Activated CD4-positive, CD25-positive, alpha-beta regulatory T cell treated with anti-CD3 and anti-CD28 coated beads, Interleukin-2, amount 50 U/mL, for 24 hours (primary cell): Measurements from ENCODE around the gene NEDD8.

ENCODE experiments used
- ATAC-seq, 2 donors: fragments of 150-1000 bp; cut with Tn5 transposase; one replicate each; pipeline ENCODE4 v1.10.0; 2021; ENCODE audit warnings: mild to moderate bottlenecking in 1 of 2, moderate library complexity in 1 of 2

The NEDD8 gene

GRCh38 chr14:24232121-24232644 is at the start of gene NEDD8:
TSS of gene NEDD8 (minus strand) at chr14:24232367. CDS start at chr14:24232267, 100 bp downstream.
- peak; percentile 95 for ATAC-seq

GRCh38 chr14:24281636-24282035 is 49.5 kb upstream of the NEDD8 start:
- no peak for ATAC-seq

DNA sequence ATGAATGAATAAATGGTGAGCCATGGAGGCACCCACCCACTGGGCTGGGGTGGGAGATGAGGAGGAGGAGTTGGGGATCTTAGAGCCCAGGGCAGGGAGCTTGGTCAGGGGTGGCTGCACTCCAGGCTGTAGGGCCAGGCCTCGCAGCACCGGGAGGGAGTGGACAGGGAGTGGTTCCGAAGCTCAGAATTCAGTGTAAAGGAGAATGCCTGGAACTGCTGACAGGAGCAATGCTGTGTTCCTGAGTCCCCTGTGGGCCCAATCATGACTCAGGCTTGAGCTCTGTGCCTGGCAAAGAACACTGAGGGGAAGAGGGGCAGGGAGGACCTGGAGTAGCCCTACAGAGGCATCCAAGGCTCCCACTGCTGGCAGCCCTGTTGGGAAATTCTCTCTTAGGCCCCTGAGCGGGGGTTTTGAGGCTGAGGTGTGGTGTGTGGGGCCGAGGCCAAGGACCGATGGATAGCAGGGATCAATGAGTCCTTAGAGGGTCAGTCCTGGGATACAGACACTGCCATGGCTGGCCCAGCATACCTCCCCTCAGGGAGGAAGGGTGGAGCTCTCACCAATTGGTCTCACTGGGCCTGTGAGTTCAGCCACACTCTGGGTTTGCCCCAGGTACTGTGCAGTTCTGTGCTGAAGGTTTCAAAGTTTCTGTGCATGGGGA is 48.8 kb upstream of the NEDD8 start:
- ATAC-seq, result no peak

- peak; percentile 85 to 91 for ATAC-seq
These were observed 47.4 kb upstream of the NEDD8 start for GRCh38 chr14:24279301-24280186.

DNA sequence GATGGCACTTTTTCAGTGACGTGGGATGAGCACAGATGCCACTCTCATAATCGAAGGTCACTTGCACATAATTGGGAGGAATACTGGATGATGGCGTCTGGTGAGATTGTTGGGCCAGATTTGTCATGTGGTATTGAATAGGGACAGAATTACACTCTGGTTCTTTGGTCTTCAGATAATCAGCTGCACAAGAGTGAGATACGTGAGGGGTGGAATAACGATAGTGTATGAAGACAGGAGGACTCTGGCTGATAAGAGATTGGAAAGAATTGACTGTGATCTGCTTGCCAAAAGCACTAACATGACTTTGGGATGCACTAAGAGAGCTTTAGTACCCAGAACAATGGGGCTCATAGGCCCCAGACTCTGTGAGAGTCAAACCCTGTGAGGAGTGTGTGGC is 46.3 kb upstream of the NEDD8 start:
- ATAC-seq, result no peak

- ATAC-seq, result no peak
These were observed 45.6 kb upstream of the NEDD8 start for GRCh38 chr14:24277606-24278321.

GRCh38 chr14:24277071-24277470 is 44.9 kb upstream of the NEDD8 start:
- ATAC-seq, result no peak

DNA sequence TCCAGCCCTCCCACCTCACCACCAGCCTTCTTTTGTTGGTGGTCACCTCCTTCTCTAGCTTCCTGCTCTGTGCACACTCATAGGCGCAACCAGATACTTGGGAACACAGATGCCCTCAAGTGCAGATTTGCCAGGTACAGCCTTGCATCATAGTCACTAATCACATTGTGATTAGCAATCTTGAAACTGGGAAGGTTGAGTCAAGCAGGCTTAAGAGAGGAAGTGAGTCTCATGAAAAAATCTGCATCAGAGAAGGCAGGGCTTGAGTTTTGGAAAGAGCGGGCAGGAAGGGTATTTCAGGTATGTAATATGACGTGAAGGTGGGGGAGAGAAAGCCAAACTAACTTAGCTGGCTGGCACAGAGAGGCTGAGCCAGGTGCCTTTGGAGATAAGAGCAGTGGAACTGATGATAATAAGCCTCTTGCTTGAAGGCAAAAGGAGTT is 42.0 kb upstream of the NEDD8 start:
- peak; percentile 67 to 73 for ATAC-seq

DNA sequence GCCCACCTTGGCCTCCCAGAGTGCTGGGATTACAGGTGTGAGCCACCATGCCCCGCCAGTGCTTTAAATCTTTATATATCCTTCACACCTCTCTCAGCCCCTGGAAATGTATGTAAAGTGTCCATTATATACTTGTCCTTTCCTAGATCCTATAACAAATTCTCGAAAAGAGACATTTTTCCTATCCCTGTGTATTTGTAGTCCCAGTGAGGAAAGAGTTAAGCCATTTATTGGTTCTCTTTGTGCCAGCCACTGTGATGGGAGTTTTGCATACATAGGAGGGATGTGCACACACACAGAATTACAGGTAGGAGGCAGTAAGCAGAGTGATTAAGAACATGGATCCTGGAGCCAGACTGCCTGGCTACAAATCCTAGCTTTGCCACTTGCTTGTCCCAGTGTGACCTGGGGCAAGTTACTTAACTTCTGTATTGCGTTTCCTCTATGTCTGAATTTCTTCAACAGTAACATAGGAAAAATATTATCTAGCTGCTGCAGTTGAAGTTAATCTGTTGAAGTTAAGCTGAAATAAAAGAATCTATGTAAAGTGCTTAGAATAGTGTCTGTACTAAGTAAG is 41.3 kb upstream of the NEDD8 start:
- ATAC-seq, result no peak

DNA sequence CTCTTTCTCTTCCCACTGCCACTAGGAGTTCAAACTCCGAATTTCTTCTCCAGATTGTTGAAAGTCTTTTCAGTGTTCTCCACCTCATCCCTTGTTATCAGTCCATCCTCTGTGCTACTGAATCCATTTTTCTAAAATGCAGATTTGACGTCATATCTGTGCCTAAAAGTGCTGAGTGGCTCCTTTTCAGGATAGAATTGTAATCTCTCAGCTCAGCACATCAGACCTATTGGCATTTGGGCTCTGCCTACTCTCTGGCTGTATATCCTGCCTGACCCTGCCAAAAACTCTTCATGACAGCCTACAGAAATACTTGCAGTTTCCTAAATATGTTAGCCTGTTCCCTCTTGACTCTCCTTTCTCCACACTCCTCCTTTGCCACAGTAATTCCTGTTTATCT is 40.3 kb upstream of the NEDD8 start:
- no peak for ATAC-seq

DNA sequence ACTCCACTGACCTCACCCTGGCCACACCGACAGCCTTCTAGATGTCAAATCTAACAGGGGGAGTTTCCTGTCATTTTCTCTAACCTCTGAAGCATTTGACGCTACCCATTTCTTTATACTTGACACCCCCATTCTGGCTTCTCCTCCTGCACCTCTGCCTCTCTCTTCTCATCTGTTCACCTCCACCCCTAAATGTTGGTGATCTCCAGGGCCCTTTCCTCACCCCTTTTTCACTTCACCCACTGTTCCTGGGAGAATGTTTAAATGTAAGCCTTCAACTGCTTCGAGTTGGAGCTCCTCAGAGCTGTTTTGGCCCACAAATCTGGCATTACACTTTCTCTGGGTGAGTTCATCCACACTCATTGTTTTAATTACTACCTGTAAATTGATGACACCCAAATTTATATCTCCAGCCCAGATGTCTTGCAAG is 39.7 kb upstream of the NEDD8 start:
- ATAC-seq, result no peak

DNA sequence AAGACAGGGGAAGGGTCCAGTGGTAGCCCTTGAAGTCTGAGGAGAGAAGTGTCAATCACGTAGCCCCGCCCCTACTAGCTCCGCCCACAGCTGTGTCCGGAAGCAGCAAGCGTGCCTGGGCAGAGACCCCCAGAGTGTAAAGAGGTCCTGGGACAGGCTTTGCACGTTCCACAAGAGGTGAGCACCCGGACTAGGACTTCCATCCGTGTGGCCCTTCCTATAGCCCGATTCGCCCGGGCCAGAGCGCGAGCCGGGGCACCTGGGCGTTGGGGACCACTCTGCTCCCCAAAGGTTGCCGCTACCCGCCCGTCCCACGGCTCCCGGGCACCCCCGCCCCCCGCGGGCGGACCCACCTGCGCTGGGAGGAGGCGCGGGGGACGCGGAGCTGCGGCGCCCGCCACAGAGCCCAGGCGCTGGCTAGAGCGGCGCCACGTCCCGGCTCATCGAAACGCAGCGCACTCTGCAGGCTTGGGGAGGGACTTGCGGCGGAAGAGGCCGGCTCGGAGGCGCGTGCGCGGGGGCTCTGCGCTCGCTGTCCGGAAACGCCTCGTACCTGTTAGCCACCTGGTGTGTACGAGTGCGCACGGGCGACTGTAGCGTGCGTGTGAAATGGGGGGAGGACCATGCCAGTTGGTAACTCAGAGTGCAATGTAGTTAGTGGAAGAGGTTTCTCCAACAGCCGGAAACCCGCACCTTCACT is 39.1 kb upstream of the NEDD8 start, which contains the start of gene RABGGTA:
Gene RABGGTA (minus strand): TSS at position 464 of the 700 bp plus-strand sequence. CDS start 482 bp downstream, outside the sequence.
- peak; percentile 83 to 89 for ATAC-seq

- no peak for ATAC-seq
These were observed 38.5 kb upstream of the NEDD8 start for GRCh38 chr14:24270537-24271133.

DNA sequence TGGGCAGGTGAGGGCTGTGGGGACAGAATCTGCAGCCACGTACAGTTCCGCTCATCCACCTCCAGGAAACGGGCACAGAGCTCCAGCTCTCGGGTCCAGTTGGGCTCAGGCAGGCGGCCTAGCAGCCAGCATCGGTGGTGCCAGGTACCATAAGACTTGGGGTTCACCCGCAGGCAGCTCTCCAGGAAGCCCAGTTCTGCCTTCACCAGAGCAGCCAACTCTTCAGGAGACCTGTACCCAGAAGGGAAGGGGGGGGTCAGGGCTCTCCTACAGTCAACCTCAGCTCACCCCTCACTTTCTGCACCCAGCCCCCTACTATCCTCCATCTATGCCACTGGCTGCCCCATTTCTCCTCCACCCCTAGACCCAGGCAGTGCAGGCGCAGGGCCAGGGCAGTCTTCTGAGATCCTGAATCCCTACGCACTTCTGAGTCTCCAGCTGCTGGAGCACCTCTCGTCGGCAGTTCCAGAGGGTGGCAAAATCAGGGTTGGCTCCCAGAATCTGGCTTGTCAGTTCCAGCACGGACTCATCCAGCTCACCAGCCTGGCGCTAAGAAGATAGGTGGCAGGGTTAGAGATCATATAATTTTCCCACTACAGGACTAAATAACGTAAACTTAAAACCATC is 37.9 kb upstream of the NEDD8 start:
- no peak for ATAC-seq

DNA sequence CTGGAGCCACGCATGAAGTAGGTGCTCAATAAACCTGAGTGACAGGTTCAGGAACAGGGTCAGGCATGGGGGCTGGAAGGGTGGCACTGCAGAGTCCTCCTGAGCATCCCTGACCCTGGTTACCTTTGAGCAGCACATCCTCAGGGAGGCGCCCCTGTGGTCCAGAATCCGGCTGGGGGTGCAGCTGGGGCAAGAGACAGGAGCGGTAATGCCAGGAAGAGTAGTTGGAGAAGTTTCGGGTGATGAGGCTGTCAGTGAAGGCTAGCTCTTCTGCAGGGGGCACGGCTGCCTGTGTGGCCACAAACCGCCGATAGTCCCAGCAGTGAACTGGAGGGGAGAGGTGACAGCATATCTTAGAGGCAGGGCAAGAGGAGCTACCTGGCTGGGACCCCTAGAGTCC is 37.2 kb upstream of the NEDD8 start:
- ATAC-seq, result no peak

- ATAC-seq, result no peak
These were observed 36.1 kb upstream of the NEDD8 start for GRCh38 chr14:24268225-24268624.

DNA sequence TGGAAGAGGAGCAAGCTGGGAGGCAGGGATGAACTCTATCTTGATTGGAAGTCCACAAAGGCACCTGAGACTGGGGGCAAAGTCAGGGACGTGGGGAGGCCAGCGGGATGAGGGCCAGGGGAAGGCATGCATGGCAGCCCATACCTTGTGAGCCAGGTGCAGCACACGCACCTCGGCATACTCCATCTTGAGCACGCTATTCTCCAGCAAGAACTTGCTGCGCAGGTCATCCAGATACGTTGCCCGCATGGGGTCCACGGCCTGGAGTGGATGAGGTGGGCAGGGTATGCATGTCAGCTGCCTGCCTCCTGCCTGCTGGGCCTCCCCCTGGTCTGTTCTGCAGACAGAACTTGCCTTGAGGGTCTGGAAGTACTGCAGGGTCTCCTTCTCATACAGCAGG is 35.3 kb upstream of the NEDD8 start:
- ATAC-seq, result no peak

- no peak for ATAC-seq
These were observed 34.4 kb upstream of the NEDD8 start for GRCh38 chr14:24266344-24267244.

GRCh38 chr14:24264298-24264697 is 32.1 kb upstream of the NEDD8 start:
- no peak for ATAC-seq

GRCh38 chr14:24263848-24264247 is 31.7 kb upstream of the NEDD8 start:
- ATAC-seq, result no peak
